Pancreas (tissue), 10 donors: ENCODE data around the gene OR2J2. TPM values are rescaled to one million over a fixed set of nuclear protein-coding genes. Genes with fewer than 3 reads are reported as not detected.
"Not testable (repeated sequence)": the region's sequence is repeated elsewhere in the genome, so short reads cannot be mapped to it uniquely, and the experiment has no call there.

ENCODE experiments used
- ATAC-seq, 4 donors: fragments of 200-7000 bp; cut with Tn5 transposase; one replicate each; pipeline versions ENCODE4 v1.8.0 to v1.9.1; 2020; ENCODE audit warnings: mild to moderate bottlenecking in 4 of 4, moderate library complexity in 4 of 4
- DNase-seq, 6 donors: peaks; one replicate each; pipeline ENCODE4 v3.0.0-alpha.2; 2020
- FAIRE-seq: peaks from 2 replicates; lab custom pipeline; 2012; peaks lifted over from hg19 to GRCh38; lab: Jason Lieb, UNC
- H3K27ac ChIP-seq, 4 donors: fragments of 200-600 bp; sonication (generic); 1 replicate in 3 of 4; 2 replicates in 1 of 4; pipeline versions ENCODE4 v1.5.0 to v1.8.0; 2020
- H3K27me3 ChIP-seq, 4 donors: fragments of 200-600 bp; one replicate each; pipeline ENCODE4 v1.8.0; 2021
- H3K36me3 ChIP-seq, 3 donors: fragments of 200-600 bp; sonication (generic) in 1 of 3; one replicate each; pipeline versions ENCODE4 v1.5.0 to v1.8.0; 2020 to 2021
- H3K4me1 ChIP-seq, 3 donors: fragments of 200-600 bp; one replicate each; pipeline ENCODE4 v1.8.0; 2021
- H3K4me3 ChIP-seq, 4 donors: fragments of 200-600 bp; sonication (generic) in 2 of 4; one replicate each; pipeline versions ENCODE4 v1.5.0 to v1.8.0; 2020 to 2021
- H3K9me3 ChIP-seq, 4 donors: fragments of 200-600 bp; one replicate each; pipeline ENCODE4 v1.8.0; 2021
- WGBS, 2 donors: extraction: QIAGEN DNeasy Blood & Tissue Kit; methylation state at CpG; one replicate each; pipeline ENCODE4 v1.1.7; 2013; 5-methylcytosine and 5-hydroxymethylcytosine counted together
- intact Hi-C, 3 donors: fragments of 100-400 bp; cut with DNase I; formaldehyde crosslinking; loops; one replicate each; pipeline versions ENCODE4 v1.11.1 to v1.14.2; 2022
- polyA plus RNA-seq, 2 donors: library from polyadenylated mRNA; stranded (reverse); fragments of 200-250 nt; gene quantifications; one replicate each; pipeline ENCODE4 v1.2.3, GENCODE V29; 2013
- total RNA-seq, 6 donors: library from RNA; stranded (reverse); fragmentation: NEBNext Ultra II Directional in 4 of 6; extraction: Animal tissue kit (Norgen Biotek cat#: 25700) in 4 of 6; gene quantifications; one replicate each; pipeline versions ENCODE4 v1.2.1 to v1.2.4, GENCODE V29; 2021 to 2023
- TF ChIP-seq, protein P1 (sequence below), 4 donors: fragments of 200-600 bp; sonication (generic) in 3 of 4; IDR thresholded peaks; one replicate each; pipeline versions ENCODE4 v1.5.0 to v1.8.0; 2021; ENCODE audit warnings: antibody characterized with exemption in 4 of 4
- donor health status: healthy with polysubstance abuse.
- donor health status: DM: no; HTN: no; CAD: no; lungs with moderate emphysema.
- donor health status: DM: no; HTN: no; CAD: no.
- donor health status: control.
- donor health status: control.
- donor health status: Bipolar disorder and iron deficiency.
- donor health status: DM: yes; HTN: yes; CAD: no.
- donor health status: DM: no; HTN: no; CAD: no.
- donor health status: DM: no; HTN: no; CAD: no.
- donor health status: DM: yes; HTN: yes; CAD: no.

OR2J2 gene
- total RNA-seq: not detected
- not detected for polyA plus RNA-seq

DNA sequence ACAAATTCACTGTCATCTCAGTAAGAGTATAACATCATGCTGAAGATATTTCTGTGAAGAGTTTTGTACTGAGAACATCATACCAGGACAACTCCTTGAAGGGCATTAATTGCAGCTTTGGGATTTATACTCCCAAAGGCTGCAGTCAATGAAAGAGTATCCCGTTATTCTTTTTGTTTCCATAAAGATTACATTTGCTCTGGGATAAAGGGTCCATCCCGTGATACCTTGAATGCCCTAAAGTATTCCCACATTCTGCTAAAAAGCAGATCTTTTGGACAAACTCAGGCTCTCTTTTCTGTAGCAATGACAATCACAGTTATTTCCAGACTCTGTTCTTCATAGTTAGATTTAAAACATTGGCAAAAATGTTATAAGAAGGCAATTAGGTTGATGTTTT lies at the start of gene OR2J2:
Gene OR2J2, plus strand, starts transcription at position 301 of the 400 bp plus-strand sequence. CDS start 2,729 bp downstream, outside the sequence.
- intact Hi-C loops: not testable (repeated sequence)

DNA sequence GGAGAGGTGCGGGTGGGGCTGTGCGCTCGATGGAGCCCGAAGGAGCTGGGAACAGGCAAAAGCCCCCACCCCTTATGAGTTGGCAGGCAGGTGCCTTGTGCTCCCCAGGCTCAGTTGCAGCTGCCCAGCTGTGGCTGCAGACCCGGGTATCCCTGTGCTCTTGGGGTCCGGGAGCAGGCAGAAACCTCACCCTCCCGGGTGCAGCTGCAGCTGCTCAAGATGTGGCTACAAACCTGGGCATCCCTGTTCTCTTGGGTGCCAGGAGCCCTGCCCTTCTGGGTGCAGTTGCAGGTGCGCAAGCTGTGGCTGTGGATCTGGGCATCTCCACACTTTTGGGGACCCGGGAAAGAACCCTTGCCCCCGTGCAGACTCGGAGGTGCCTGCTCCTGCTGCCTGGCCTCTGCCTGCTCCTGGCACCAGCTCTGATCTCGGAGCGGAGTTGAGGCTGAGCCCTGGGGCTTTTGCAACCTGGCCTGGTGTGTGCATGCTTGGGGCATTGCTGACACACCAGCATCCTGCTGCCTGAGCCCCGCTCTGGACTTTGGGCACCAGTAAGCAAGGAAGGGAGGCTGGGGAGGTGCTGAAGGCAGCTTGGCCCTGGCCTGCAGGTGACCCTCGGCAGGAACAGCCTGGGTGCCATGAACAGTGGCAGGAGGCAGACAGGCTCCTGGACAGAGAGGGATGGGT lies 41.2 kb upstream of the OR2J2 start:
- FAIRE-seq (no peak), ATAC-seq (no peak), DNase-seq (peak in 1 of 6 donors; percentile 27)
- TF ChIP-seq, protein P1, sequence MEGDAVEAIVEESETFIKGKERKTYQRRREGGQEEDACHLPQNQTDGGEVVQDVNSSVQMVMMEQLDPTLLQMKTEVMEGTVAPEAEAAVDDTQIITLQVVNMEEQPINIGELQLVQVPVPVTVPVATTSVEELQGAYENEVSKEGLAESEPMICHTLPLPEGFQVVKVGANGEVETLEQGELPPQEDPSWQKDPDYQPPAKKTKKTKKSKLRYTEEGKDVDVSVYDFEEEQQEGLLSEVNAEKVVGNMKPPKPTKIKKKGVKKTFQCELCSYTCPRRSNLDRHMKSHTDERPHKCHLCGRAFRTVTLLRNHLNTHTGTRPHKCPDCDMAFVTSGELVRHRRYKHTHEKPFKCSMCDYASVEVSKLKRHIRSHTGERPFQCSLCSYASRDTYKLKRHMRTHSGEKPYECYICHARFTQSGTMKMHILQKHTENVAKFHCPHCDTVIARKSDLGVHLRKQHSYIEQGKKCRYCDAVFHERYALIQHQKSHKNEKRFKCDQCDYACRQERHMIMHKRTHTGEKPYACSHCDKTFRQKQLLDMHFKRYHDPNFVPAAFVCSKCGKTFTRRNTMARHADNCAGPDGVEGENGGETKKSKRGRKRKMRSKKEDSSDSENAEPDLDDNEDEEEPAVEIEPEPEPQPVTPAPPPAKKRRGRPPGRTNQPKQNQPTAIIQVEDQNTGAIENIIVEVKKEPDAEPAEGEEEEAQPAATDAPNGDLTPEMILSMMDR (IDR thresholded peaks at IDR 0.05): no peak
- H3K4me3 ChIP-seq: no peak overlapping the region
- intact Hi-C loops: no loop called here
- no peaks in the 10 kb centered on the region for H3K4me1 ChIP-seq
- no peaks in the 10 kb centered on the region for H3K36me3 ChIP-seq
- peaks cover 0 to 4% (median 0%) of the 10 kb centered on the region in 4 donors for H3K27me3 ChIP-seq
- WGBS, 2 donors: 54 to 67% methylated on average over 15 of the region's 15 CpGs
- H3K27ac ChIP-seq: no peak overlapping the region
- no peaks in the 10 kb centered on the region for H3K9me3 ChIP-seq

More for the DNA sequence above, at the start of gene OR2J2:
- not testable (repeated sequence) for H3K4me3 ChIP-seq, H3K9me3 ChIP-seq, H3K27ac ChIP-seq, H3K36me3 ChIP-seq, DNase-seq, ATAC-seq, FAIRE-seq, H3K27me3 ChIP-seq, H3K4me1 ChIP-seq
- 43 to 48% methylated on average over 2 of the region's 2 CpGs for WGBS, 2 donors

DNA sequence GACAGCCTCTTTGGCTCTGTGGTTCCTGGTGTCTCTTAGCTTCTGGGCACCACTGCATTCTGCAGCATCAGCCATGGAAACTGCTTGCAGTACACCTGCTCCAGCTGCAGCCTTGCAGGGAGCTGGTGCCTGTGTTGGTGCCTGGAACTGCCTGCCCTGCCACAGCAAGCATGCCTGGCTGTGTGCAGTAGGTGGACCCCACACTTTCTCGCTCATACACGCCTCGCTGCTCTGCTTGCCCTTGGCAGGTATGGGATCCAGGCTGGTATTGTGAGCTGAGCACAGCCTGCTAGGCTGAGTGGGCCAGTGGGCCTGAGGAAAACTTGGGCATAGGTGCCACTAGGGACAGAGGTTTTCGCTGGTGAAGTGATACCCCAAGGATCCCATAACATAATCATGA lies 40.1 kb upstream of the OR2J2 start:
- 69 to 81% methylated on average over 4 of the region's 4 CpGs for WGBS, 2 donors
- intact Hi-C loops: no loop called here
- TF ChIP-seq, protein P1 (IDR thresholded peaks at IDR 0.05): no peak
- DNase-seq (no peak), ATAC-seq (no peak), FAIRE-seq (no peak)
- Histone ChIP-seq H3K36me3 (no peaks in the 10 kb centered on the region), H3K4me1 (no peaks in the 10 kb centered on the region), H3K4me3 (no peak overlapping the region), H3K9me3 (no peaks in the 10 kb centered on the region), H3K27me3 (peaks cover 0 to 4% (median 0%) of the 10 kb centered on the region in 4 donors), H3K27ac (no peak overlapping the region)

DNA sequence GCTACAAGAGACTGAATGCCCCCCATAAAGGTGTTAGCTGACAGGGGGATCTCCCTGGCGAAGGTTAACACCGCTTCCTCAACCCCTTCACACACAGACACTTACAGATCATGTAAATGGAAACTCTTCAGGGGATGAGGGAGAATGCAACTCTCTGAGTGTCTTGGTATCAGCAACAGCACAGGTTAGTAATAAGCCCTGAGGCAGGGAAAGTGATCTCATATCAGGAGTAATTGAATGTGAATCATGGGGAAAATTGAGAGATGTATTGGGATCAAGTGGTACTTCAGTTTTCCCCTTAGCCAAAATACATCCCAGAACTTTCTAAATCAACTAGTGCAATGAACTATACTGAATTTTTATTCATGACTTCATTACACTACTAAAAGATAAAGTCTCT lies 39.0 kb upstream of the OR2J2 start:
- FAIRE-seq: no peak
- Histone ChIP-seq H3K4me3 (no peak overlapping the region), H3K27ac (no peak overlapping the region), H3K27me3 (peaks cover 0 to 4% (median 0%) of the 10 kb centered on the region in 4 donors), H3K36me3 (no peaks in the 10 kb centered on the region), H3K4me1 (no peaks in the 10 kb centered on the region), H3K9me3 (no peaks in the 10 kb centered on the region)
- no peak for ATAC-seq
- intact Hi-C loops: no loop called here
- no peak for DNase-seq
- WGBS, 2 donors: 59 to 61% methylated on average over 2 of the region's 2 CpGs
- TF ChIP-seq, protein P1 (IDR thresholded peaks at IDR 0.05): no peak

DNA sequence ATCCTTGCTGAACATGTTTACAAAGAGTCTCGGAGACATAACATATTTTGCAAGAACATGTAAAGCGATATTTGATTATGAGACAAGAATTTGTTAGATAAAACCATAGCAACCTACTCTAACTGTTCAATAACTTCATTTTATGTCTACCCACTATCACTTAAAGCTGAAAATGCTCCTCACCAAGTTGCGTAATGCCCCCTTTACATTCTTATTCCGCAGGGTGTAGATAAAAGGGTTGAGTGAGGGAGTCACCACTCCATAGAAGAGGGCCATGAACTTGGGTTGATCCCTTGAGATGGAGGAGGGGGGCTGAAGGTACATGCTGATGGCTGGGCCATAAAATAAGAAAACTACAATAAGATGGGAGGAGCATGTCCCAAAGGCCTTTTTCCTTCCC lies 33.0 kb upstream of the OR2J2 start:
- FAIRE-seq: no peak
- H3K27ac ChIP-seq: no peak overlapping the region
- H3K36me3 ChIP-seq: no peaks in the 10 kb centered on the region
- DNase-seq: no peak
- TF ChIP-seq, protein P1 (IDR thresholded peaks at IDR 0.05): no peak
- no peaks in the 10 kb centered on the region for H3K4me1 ChIP-seq
- no peaks in the 10 kb centered on the region for H3K9me3 ChIP-seq
- ATAC-seq: no peak
- H3K27me3 ChIP-seq: no peaks in the 10 kb centered on the region
- no peak overlapping the region for H3K4me3 ChIP-seq
- 72 to 80% methylated on average over 4 of the region's 4 CpGs for WGBS, 2 donors
- intact Hi-C loops: no loop called here
